ENCODE data around the gene RAPGEF1. TPM values are rescaled to one million over a fixed set of nuclear protein-coding genes. Genes with fewer than 3 reads are reported as not detected.

Gene RAPGEF1
- total and polyA plus RNA-seq, 5 donors from 2014 or later, result 3.8 to 159 (median 4.6) TPM

DNA sequence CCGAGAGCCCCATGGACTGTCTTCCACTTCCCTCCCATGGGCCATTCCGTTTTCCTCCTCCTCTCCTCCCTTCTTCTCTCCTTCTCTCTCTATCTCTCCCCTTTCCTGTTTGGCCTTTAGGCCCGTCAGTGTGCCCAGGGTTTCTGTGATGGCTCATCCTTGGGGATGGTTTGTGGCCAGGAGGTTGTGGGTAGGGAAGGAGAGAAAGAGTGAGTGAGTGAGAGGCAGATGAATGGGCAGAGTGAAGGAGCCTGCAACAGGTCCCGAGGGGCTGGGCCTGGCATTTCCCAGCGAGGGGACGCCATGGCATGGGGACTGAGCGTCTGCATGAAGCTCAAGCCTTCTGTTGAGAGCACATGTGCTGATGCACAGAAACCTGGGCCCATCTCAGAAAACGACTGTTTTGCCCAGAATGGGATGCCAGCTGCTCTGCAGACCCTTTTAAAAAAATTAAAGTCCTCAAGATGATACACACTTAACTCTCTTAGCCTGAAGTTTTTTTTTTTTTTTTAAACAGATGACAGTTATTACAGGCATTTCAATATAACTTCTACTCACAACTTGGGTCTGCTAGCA is 125.4 kb downstream of the RAPGEF1 start:
- H3K36me3 Mint-ChIP-seq, result peaks cover 49% of the 10 kb centered on the region
- H3K27me3 Mint-ChIP-seq, result no peaks in the 10 kb centered on the region
- Histone ChIP-seq H3K27ac (ENCODE audit: insufficient read depth, low read length, poor library complexity, severe bottlenecking) (no peak overlapping the region), H3K27me3 (ENCODE audit: control insufficient read depth, insufficient read depth, low read length) (no peaks in the 10 kb centered on the region), H3K4me3 (ENCODE audit: low read depth, low read length) (no peak overlapping the region), H3K9me3 (ENCODE audit: control insufficient read depth in 2 of 2, low read length in 2 of 2) (no peaks in the 10 kb centered on the region), H3K36me3 (ENCODE audit: control insufficient read depth, insufficient read depth, low read length) (peaks cover 79% of the 10 kb centered on the region), H3K4me1 (ENCODE audit: control insufficient read depth, insufficient read depth, low read length, poor library complexity, severe bottlenecking) (no peaks in the 10 kb centered on the region)
- no peak overlapping the region for H3K27ac Mint-ChIP-seq
- no peak for DNase-seq
- no peak for ATAC-seq (ENCODE audit: low read depth in 2 of 2)
- H3K9me3 Mint-ChIP-seq, result no peaks in the 10 kb centered on the region
- peak overlapping the region in 1 of 4 donors; percentile 51 for H3K4me3 Mint-ChIP-seq
- peaks cover 0 to 8% (median 4%) of the 10 kb centered on the region in 4 donors for H3K4me1 Mint-ChIP-seq

DNA sequence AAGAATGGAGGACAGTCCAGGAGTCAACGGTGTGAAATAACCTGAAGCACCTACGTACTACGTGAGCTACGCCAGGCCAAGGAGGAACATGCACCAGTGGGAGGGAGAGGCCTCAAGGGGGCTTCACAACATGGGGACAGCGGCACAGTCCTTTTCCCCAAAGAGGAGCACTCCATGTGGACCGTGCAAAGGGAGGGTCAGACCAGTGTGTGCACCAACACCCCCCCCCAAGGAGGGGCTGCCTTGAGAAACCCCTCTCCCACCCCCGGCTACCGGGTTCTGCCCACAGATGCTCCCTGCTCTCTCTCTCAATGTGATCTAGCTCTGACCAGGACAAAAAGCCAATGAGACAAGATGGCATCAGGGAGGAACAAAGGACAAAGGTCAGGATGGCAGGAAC is 126.0 kb downstream of the RAPGEF1 start:
- Mint-ChIP-seq H3K27ac (peak overlapping the region in 2 of 3 donors; percentile 26 to 79), H3K9me3 (no peaks in the 10 kb centered on the region), H3K27me3 (no peaks in the 10 kb centered on the region), H3K4me1 (peaks cover 0 to 7% (median 4%) of the 10 kb centered on the region in 4 donors), H3K4me3 (no peak overlapping the region), H3K36me3 (peaks cover 48% of the 10 kb centered on the region)
- no peak for DNase-seq
- ATAC-seq (ENCODE audit: low read depth in 2 of 2), result no peak
- Histone ChIP-seq H3K4me1 (ENCODE audit: control insufficient read depth, insufficient read depth, low read length, poor library complexity, severe bottlenecking) (no peaks in the 10 kb centered on the region), H3K27me3 (ENCODE audit: control insufficient read depth, insufficient read depth, low read length) (no peaks in the 10 kb centered on the region), H3K36me3 (ENCODE audit: control insufficient read depth, insufficient read depth, low read length) (peaks cover 79% of the 10 kb centered on the region), H3K27ac (ENCODE audit: insufficient read depth, low read length, poor library complexity, severe bottlenecking) (no peak overlapping the region), H3K4me3 (ENCODE audit: low read depth, low read length) (no peak overlapping the region), H3K9me3 (ENCODE audit: control insufficient read depth in 2 of 2, low read length in 2 of 2) (no peaks in the 10 kb centered on the region)

DNA sequence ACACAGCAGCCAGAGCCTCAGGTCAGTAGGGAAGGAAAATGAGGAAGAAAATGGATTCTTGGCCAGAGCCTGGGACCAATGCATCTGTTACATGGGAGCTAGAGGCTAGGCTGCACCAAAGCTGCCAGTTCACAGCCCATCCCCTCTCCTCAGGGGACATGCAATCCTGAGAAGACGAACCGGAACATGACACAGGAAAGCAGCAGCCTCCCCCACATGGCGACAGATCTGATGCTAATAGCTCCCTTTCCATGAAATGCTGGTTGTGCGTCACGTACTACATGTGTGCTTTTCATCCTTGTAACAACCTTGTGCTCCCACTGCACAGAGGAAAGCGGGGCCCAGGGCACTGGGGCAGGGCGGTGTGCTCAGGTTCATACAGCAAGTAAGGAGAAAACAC is 127.0 kb downstream of the RAPGEF1 start:
- no peaks in the 10 kb centered on the region for H3K27me3 ChIP-seq (ENCODE audit: control insufficient read depth, insufficient read depth, low read length)
- no peak overlapping the region for H3K4me3 Mint-ChIP-seq
- peak overlapping the region in 2 of 3 donors; percentile 79 to 80 for H3K27ac Mint-ChIP-seq
- H3K4me1 Mint-ChIP-seq, result peaks cover 0 to 5% (median 0%) of the 10 kb centered on the region in 4 donors
- ATAC-seq (ENCODE audit: low read depth in 2 of 2), result no peak
- peaks cover 40% of the 10 kb centered on the region for H3K36me3 Mint-ChIP-seq
- H3K27me3 Mint-ChIP-seq, result no peaks in the 10 kb centered on the region
- H3K9me3 ChIP-seq (ENCODE audit: control insufficient read depth in 2 of 2, low read length in 2 of 2), result no peaks in the 10 kb centered on the region
- no peak overlapping the region for H3K4me3 ChIP-seq (ENCODE audit: low read depth, low read length)
- H3K27ac ChIP-seq (ENCODE audit: insufficient read depth, low read length, poor library complexity, severe bottlenecking), result no peak overlapping the region
- peaks cover 80% of the 10 kb centered on the region for H3K36me3 ChIP-seq (ENCODE audit: control insufficient read depth, insufficient read depth, low read length)
- no peaks in the 10 kb centered on the region for H3K9me3 Mint-ChIP-seq
- DNase-seq, result no peak
- H3K4me1 ChIP-seq (ENCODE audit: control insufficient read depth, insufficient read depth, low read length, poor library complexity, severe bottlenecking), result no peaks in the 10 kb centered on the region

DNA sequence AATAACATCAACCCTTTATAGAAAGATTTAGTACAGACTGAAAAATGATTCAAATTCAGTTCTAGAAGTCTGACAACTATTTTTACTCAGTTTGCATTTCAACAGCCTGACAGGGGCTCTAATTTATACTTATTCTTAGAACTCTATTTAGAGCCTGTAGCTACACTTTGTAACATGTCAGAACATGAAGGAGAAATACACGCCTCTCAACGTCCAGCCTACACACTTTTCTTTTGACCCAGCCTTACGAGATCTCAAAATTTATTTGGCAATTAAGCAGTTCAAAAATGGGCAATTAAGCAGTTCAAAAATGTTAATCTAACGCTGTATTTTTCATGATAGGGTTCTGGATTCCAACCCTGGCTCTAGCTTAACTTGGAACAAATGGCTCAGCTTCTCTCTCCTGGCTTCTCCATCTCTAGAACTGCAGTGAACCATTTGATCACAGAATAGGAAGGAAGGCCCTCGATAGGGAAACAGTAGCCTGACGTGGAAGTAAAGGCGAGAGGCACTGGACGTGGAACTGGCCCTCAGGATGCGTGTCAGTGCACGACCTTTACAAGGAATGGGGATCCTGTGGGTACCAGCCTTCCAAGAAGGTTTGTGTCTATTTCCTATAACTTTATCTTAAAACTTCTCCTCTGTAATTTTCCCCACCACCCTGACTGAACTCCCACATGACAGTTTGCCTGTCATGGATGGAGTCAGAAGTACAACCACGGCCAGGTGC is 128.1 kb downstream of the RAPGEF1 start:
- ATAC-seq (ENCODE audit: low read depth in 2 of 2) (no peak), DNase-seq (no peak)
- no peaks in the 10 kb centered on the region for H3K9me3 ChIP-seq (ENCODE audit: control insufficient read depth in 2 of 2, low read length in 2 of 2)
- Mint-ChIP-seq H3K4me3 (no peak overlapping the region), H3K4me1 (peaks cover 0 to 7% (median 2%) of the 10 kb centered on the region in 4 donors), H3K9me3 (no peaks in the 10 kb centered on the region), H3K36me3 (peaks cover 46% of the 10 kb centered on the region), H3K27me3 (no peaks in the 10 kb centered on the region), H3K27ac (peak overlapping the region in 1 of 3 donors; percentile 65)
- H3K27me3 ChIP-seq (ENCODE audit: control insufficient read depth, insufficient read depth, low read length), result no peaks in the 10 kb centered on the region
- H3K27ac ChIP-seq (ENCODE audit: insufficient read depth, low read length, poor library complexity, severe bottlenecking), result no peak overlapping the region
- H3K4me3 ChIP-seq (ENCODE audit: low read depth, low read length), result no peak overlapping the region
- H3K4me1 ChIP-seq (ENCODE audit: control insufficient read depth, insufficient read depth, low read length, poor library complexity, severe bottlenecking), result no peaks in the 10 kb centered on the region
- H3K36me3 ChIP-seq (ENCODE audit: control insufficient read depth, insufficient read depth, low read length), result peaks cover 80% of the 10 kb centered on the region

DNA sequence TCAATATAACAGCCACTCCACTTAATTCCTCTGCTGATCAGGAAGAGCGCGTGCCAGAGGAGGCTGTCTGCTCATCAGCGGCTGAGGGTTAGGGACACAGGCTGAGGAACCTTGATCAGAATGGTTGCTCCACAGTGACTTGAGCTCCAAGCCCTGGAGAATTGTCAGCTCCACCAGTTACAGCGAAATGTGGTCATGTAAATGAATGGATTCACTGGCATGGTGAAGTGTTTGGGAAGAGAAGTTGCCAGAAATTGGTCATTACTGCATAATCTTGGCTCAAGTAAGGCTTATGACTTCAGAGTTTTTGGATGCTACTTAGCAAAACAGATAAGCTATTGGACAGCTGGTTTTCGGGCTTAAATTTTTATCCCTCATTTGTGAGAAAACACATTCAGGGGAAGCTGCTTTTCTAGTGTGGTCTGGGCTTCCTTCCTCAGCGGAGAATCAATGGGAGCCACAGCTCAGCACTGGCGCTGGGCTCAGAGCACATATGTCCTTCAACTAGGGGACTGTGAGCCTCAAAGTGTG is 129.6 kb downstream of the RAPGEF1 start:
- Histone ChIP-seq H3K27me3 (ENCODE audit: control insufficient read depth, insufficient read depth, low read length) (no peaks in the 10 kb centered on the region), H3K27ac (ENCODE audit: insufficient read depth, low read length, poor library complexity, severe bottlenecking) (no peak overlapping the region), H3K4me1 (ENCODE audit: control insufficient read depth, insufficient read depth, low read length, poor library complexity, severe bottlenecking) (no peaks in the 10 kb centered on the region), H3K4me3 (ENCODE audit: low read depth, low read length) (no peak overlapping the region), H3K9me3 (ENCODE audit: control insufficient read depth in 2 of 2, low read length in 2 of 2) (no peaks in the 10 kb centered on the region), H3K36me3 (ENCODE audit: control insufficient read depth, insufficient read depth, low read length) (peaks cover 78% of the 10 kb centered on the region)
- no peak overlapping the region for H3K4me3 Mint-ChIP-seq
- H3K9me3 Mint-ChIP-seq, result no peaks in the 10 kb centered on the region
- peak overlapping the region in 2 of 3 donors; percentile 25 to 69 for H3K27ac Mint-ChIP-seq
- ATAC-seq (ENCODE audit: low read depth in 2 of 2) (no peak), DNase-seq (no peak)
- no peaks in the 10 kb centered on the region for H3K27me3 Mint-ChIP-seq
- peaks cover 42% of the 10 kb centered on the region for H3K36me3 Mint-ChIP-seq
- H3K4me1 Mint-ChIP-seq, result peaks cover 0 to 7% (median 3%) of the 10 kb centered on the region in 4 donors

DNA sequence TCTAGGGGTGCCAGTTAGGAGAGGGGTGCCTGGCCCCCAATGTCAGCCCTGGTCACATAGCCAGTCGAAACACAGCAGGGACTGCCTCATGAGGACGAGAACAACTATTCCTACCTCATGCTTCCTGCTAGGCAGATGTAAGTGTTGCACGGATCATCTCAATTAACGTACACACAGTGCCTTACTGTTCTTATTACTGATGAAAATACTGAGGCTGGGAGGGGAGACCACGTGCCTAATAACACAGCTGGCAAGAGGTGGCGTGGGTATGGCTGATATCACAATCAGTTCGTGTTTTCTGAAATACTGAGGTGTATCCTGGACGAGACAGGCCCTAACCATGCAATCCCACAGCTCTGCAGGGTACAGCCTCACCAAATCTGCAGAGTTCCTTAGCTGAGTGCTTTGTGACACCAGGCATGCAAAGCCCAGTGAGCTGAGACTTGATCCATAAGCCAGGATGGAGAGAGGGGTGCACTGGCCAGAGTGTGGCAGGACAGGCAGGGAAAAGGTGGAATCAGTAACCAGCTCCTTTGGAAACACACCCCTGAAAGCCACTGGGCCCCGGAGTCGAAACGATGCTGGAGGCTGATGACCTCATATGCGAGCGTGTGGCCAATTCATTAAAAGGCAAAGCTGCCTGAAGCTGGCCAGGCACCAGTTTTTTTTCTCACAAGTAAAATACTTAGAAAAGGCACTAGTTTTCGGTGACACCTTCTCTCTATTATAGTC is 130.6 kb downstream of the RAPGEF1 start:
- Mint-ChIP-seq H3K27me3 (no peaks in the 10 kb centered on the region), H3K4me1 (peaks cover 0 to 7% (median 3%) of the 10 kb centered on the region in 4 donors), H3K9me3 (no peaks in the 10 kb centered on the region), H3K27ac (peak overlapping the region; percentile 34 to 69 (median 59)), H3K36me3 (peaks cover 43% of the 10 kb centered on the region), H3K4me3 (no peak overlapping the region)
- no peaks in the 10 kb centered on the region for H3K9me3 ChIP-seq (ENCODE audit: control insufficient read depth in 2 of 2, low read length in 2 of 2)
- no peaks in the 10 kb centered on the region for H3K4me1 ChIP-seq (ENCODE audit: control insufficient read depth, insufficient read depth, low read length, poor library complexity, severe bottlenecking)
- no peaks in the 10 kb centered on the region for H3K27me3 ChIP-seq (ENCODE audit: control insufficient read depth, insufficient read depth, low read length)
- H3K4me3 ChIP-seq (ENCODE audit: low read depth, low read length), result no peak overlapping the region
- ATAC-seq (ENCODE audit: low read depth in 2 of 2) (no peak), DNase-seq (no peak)
- H3K36me3 ChIP-seq (ENCODE audit: control insufficient read depth, insufficient read depth, low read length), result peaks cover 88% of the 10 kb centered on the region
- no peak overlapping the region for H3K27ac ChIP-seq (ENCODE audit: insufficient read depth, low read length, poor library complexity, severe bottlenecking)

DNA sequence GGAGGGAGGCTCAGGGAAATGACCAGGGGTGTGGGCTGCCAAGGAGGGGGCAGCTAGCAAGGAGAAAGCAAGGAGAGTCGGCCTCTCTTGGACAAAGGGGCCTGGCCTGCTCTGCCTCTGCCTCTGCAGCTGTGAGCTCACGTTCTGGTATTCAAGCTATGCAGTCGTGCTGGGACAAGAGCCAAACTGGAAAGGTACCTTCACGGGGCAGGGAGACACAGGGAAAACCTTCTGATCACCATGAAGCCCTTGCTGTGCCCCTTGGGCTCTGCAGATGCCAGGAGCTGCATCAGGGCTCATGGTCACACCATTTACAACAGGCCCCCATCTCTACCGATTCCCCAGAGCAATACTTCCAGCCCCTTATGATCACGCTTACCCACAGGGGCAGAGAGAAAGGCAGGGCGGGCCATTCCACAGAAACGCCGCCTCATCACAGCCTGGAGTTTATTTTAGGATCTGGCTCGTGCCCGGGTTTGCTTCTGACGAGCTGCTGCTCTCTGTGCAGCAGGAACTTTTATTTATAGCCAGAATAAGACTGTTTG is 131.3 kb downstream of the RAPGEF1 start:
- Histone ChIP-seq H3K4me1 (ENCODE audit: control insufficient read depth, insufficient read depth, low read length, poor library complexity, severe bottlenecking) (no peaks in the 10 kb centered on the region), H3K9me3 (ENCODE audit: control insufficient read depth in 2 of 2, low read length in 2 of 2) (no peaks in the 10 kb centered on the region), H3K36me3 (ENCODE audit: control insufficient read depth, insufficient read depth, low read length) (peaks cover 93% of the 10 kb centered on the region), H3K4me3 (ENCODE audit: low read depth, low read length) (no peak overlapping the region), H3K27ac (ENCODE audit: insufficient read depth, low read length, poor library complexity, severe bottlenecking) (no peak overlapping the region), H3K27me3 (ENCODE audit: control insufficient read depth, insufficient read depth, low read length) (no peaks in the 10 kb centered on the region)
- peak overlapping the region in 1 of 3 donors; percentile 18 for H3K27ac Mint-ChIP-seq
- peaks cover 38% of the 10 kb centered on the region for H3K36me3 Mint-ChIP-seq
- H3K27me3 Mint-ChIP-seq, result no peaks in the 10 kb centered on the region
- peaks cover 0 to 7% (median 3%) of the 10 kb centered on the region in 4 donors for H3K4me1 Mint-ChIP-seq
- no peak for DNase-seq
- no peak overlapping the region for H3K4me3 Mint-ChIP-seq
- no peak for ATAC-seq (ENCODE audit: low read depth in 2 of 2)
- H3K9me3 Mint-ChIP-seq, result no peaks in the 10 kb centered on the region
